Endothelial cell (in vitro differentiated cells): ENCODE data around the gene SGCG. TPM values are rescaled to one million over a fixed set of nuclear protein-coding genes. Genes with fewer than 3 reads are reported as not detected.

Experiments
- DNase-seq: peaks from one replicate; pipeline ENCODE4 v3.0.0; 2021; ENCODE audit warnings: low spot score
- H3K27ac Mint-ChIP-seq: one replicate; pipeline ENCODE4 v1.8.0; 2021; ENCODE audit warnings: mixed read lengths, inconsistent platforms; ENCODE audit not compliant: unreplicated experiment
- H3K27me3 Mint-ChIP-seq: one replicate; pipeline ENCODE4 v1.8.0; 2021; ENCODE audit warnings: mild to moderate bottlenecking, moderate library complexity, mixed read lengths, inconsistent platforms; ENCODE audit not compliant: unreplicated experiment
- H3K36me3 Mint-ChIP-seq: one replicate; pipeline ENCODE4 v1.8.0; 2021; ENCODE audit warnings: mild to moderate bottlenecking, low read depth, mixed read lengths, inconsistent platforms; ENCODE audit not compliant: unreplicated experiment
- H3K4me1 Mint-ChIP-seq: one replicate; pipeline ENCODE4 v1.8.0; 2021; ENCODE audit warnings: mild to moderate bottlenecking, mixed read lengths, inconsistent platforms; ENCODE audit not compliant: unreplicated experiment
- H3K4me3 Mint-ChIP-seq: one replicate; pipeline ENCODE4 v1.8.0; 2021; ENCODE audit warnings: mild to moderate bottlenecking, mixed read lengths, inconsistent platforms; ENCODE audit not compliant: unreplicated experiment
- H3K9me3 Mint-ChIP-seq: one replicate; pipeline ENCODE4 v1.8.0; 2021; ENCODE audit warnings: mixed read lengths, inconsistent platforms; ENCODE audit not compliant: unreplicated experiment
- CTCF ChIP-seq: fragments of 200-600 bp; sonication (generic); IDR thresholded peaks from one replicate; pipeline ENCODE4 v1.5.0; 2021; ENCODE audit warnings: antibody characterized with exemption; ENCODE audit not compliant: unreplicated experiment
- total RNA-seq: library from RNA; stranded (reverse); fragmentation: NEBNext Ultra II Directional; extraction: Animal tissue kit (Norgen Biotek cat#: 25700); gene quantifications from one replicate; pipeline ENCODE4 v1.2.1, GENCODE V29; 2021; ENCODE audit not compliant: unreplicated experiment

Gene SGCG
- total RNA-seq, 1 donor from 2014 or later: 0.59 TPM

DNA sequence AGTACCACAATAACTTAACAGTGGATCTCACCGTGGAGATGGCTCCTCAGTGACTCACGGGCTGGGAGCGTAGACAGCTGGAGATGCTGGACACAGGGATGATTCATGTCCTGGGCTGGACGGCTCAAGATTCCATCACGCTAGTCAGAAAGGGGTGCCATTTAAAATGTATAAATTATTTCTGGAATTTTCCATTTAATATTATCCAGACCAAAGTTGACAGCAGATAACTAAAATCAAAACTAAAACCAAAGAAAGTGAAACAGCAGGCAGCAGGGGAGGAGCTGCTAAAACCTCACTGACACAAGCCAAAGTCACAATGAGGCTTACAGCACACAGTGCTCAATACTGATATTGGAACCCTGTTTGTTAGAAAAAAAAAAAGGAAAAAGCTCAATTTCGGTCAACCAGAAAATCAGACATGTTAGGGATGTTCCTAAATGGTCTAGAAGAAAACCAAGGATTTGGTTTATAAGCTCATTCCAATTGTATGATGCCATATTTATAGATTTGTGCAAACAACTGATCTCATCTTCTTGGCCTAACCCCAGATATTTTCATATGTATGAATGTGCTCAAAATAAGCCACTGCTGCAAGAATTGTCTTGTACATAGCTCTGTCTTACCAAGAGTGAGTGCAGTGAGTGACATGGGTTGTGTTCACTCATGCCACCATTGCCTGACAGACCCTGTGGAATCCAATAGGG, 140.9 kb downstream of the SGCG start:
- H3K4me1 Mint-ChIP-seq: peaks cover 18% of the 10 kb centered on the region
- no peaks in the 10 kb centered on the region for H3K9me3 Mint-ChIP-seq
- no peak for TF ChIP-seq CTCF
- H3K27ac Mint-ChIP-seq: no peak overlapping the region
- H3K4me3 Mint-ChIP-seq: no peak overlapping the region
- H3K36me3 Mint-ChIP-seq: no peaks in the 10 kb centered on the region
- no peak for DNase-seq
- H3K27me3 Mint-ChIP-seq: no peaks in the 10 kb centered on the region

- Mint-ChIP-seq H3K27ac (no peak overlapping the region), H3K4me1 (peaks cover 18% of the 10 kb centered on the region)
- DNase-seq: no peak
These were observed 141.9 kb downstream of the SGCG start for GRCh38 chr13:23322353-23323336.

GRCh38 chr13:23323946-23324709, 143.3 kb downstream of the SGCG start:
- Mint-ChIP-seq H3K27ac (no peak overlapping the region), H3K4me1 (peaks cover 18% of the 10 kb centered on the region), H3K9me3 (no peaks in the 10 kb centered on the region), H3K4me3 (no peak overlapping the region), H3K36me3 (no peaks in the 10 kb centered on the region), H3K27me3 (no peaks in the 10 kb centered on the region)
- TF ChIP-seq CTCF: no peak
- no peak for DNase-seq

More at GRCh38 chr13:23322353-23323336, 141.9 kb downstream of the SGCG start:
- Mint-ChIP-seq H3K4me3 (no peak overlapping the region), H3K9me3 (no peaks in the 10 kb centered on the region), H3K27me3 (no peaks in the 10 kb centered on the region), H3K36me3 (no peaks in the 10 kb centered on the region)
- no peak for TF ChIP-seq CTCF

GRCh38 chr13:23325191-23325590, 144.4 kb downstream of the SGCG start:
- H3K36me3 Mint-ChIP-seq: no peaks in the 10 kb centered on the region
- no peaks in the 10 kb centered on the region for H3K27me3 Mint-ChIP-seq
- no peak for TF ChIP-seq CTCF
- no peak overlapping the region for H3K4me3 Mint-ChIP-seq
- no peak for DNase-seq
- no peaks in the 10 kb centered on the region for H3K9me3 Mint-ChIP-seq
- peaks cover 13% of the 10 kb centered on the region for H3K4me1 Mint-ChIP-seq
- H3K27ac Mint-ChIP-seq: no peak overlapping the region
